DOHH2 (cell line): ENCODE data around the gene RCL1.

ENCODE experiments used
- CTCF ChIP-seq: fragments of 200-600 bp; sonication (generic); IDR thresholded peaks from one replicate; pipeline ENCODE4 v1.5.1; 2014; ENCODE audit warnings: antibody characterized with exemption, mild to moderate bottlenecking, low read depth, low read length; ENCODE audit not compliant: poor library complexity, severe bottlenecking
- EZH2phosphoT487 ChIP-seq: fragments of 200-600 bp; sonication (generic); IDR thresholded peaks from 2 replicates; pipeline ENCODE4 v1.6.1; 2017; ENCODE audit warnings: borderline replicate concordance, mild to moderate bottlenecking, antibody characterized with exemption, low read length, moderate library complexity, mixed read lengths

- TF ChIP-seq CTCF = no peak
- TF ChIP-seq EZH2phosphoT487 = no peak
These were observed 23.2 kb upstream of the RCL1 start for GRCh38 chr9:4769321-4770080.
